HG03135 (cell line): ENCODE results near the gene ARHGAP15.

Experiments
- ATAC-seq: cut with Tn5 transposase; IDR thresholded peaks from one replicate; pipeline ENCODE4 v1.9.1; 2021; ENCODE audit warnings: mild to moderate bottlenecking, moderate library complexity; ENCODE audit not compliant: unreplicated experiment

The ARHGAP15 gene

GRCh38 chr2:143700865-143701264, 571.6 kb downstream of the ARHGAP15 start:
- ATAC-seq: no peak

GRCh38 chr2:143701785-143702184, 572.6 kb downstream of the ARHGAP15 start:
- ATAC-seq: no peak

GRCh38 chr2:143702931-143703330, 573.7 kb downstream of the ARHGAP15 start:
- no peak for ATAC-seq

GRCh38 chr2:143704451-143705106, 575.4 kb downstream of the ARHGAP15 start:
- ATAC-seq: no peak

GRCh38 chr2:143705108-143705707, 576.0 kb downstream of the ARHGAP15 start:
- no peak for ATAC-seq

GRCh38 chr2:143706354-143706753, 577.1 kb downstream of the ARHGAP15 start:
- ATAC-seq: no peak

- ATAC-seq: no peak
These were observed 579.5 kb downstream of the ARHGAP15 start for GRCh38 chr2:143708682-143709081.

- ATAC-seq: no peak
These were observed 581.0 kb downstream of the ARHGAP15 start for GRCh38 chr2:143710196-143710595.

GRCh38 chr2:143710879-143711278, 581.7 kb downstream of the ARHGAP15 start:
- no peak for ATAC-seq

GRCh38 chr2:143716522-143716921, 587.3 kb downstream of the ARHGAP15 start:
- no peak for ATAC-seq

- no peak for ATAC-seq
These were observed 587.8 kb downstream of the ARHGAP15 start for GRCh38 chr2:143717053-143717452.

- ATAC-seq: no peak
These were observed 588.4 kb downstream of the ARHGAP15 start for GRCh38 chr2:143717536-143718168.

- ATAC-seq: no peak
These were observed 589.5 kb downstream of the ARHGAP15 start for GRCh38 chr2:143718745-143719144.

GRCh38 chr2:143719406-143719805, 590.2 kb downstream of the ARHGAP15 start:
- ATAC-seq: no peak

GRCh38 chr2:143720095-143720664, 591.0 kb downstream of the ARHGAP15 start:
- ATAC-seq: no peak

GRCh38 chr2:143725400-143725799, 596.2 kb downstream of the ARHGAP15 start:
- ATAC-seq: no peak

- ATAC-seq: no peak
These were observed 597.1 kb downstream of the ARHGAP15 start for GRCh38 chr2:143726151-143726845.

GRCh38 chr2:143728498-143728897, 599.3 kb downstream of the ARHGAP15 start:
- no peak for ATAC-seq

GRCh38 chr2:143729296-143729814, 600.1 kb downstream of the ARHGAP15 start:
- no peak for ATAC-seq

GRCh38 chr2:143730155-143730952, 601.1 kb downstream of the ARHGAP15 start:
- ATAC-seq: peak; percentile 82
